ENCODE measurements around the gene PARP12. TPM values are rescaled to one million over a fixed set of nuclear protein-coding genes. Genes with fewer than 3 reads are reported as not detected.

The PARP12 gene
- total and polyA plus RNA-seq, 2 of the 13 experiments (the other 11 are each of a cell fraction or from before 2014, with no cell fraction given): 15.5 to 35.2 TPM

DNA sequence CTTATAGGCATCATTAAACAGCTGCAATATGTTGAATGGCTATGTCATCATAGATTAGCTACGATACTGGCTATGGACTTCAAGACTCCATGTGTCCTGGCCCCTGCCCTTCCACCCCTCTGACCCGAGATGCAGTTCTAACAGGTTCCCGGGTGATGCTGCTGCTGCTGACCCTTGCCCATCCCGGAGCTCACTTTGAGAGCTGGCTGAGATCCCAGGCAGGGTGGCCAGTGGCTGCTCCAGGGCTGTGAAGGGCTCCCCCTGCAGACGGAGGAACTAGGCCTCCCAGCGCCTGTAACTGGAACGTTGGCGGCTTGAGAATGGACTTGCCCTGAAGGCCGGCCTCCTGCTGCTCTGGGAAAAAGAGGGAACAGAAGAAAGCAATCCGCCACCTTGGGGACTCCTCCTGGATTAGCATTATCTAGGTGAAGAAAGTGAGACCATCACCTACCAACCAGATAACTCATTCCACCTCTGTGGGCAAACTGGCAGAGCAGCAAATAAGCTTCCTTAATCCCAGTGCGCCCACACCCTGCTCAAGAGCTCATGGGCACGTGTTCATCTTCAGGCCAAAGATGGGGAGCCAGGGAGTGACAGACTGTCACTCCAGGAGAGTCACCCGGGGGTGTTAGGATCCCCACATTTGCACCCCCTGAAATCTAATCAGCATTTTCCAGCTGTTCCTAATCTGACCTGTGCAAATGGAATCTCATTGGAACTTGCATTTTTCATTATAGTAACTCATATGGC, 56.8 kb downstream of the PARP12 start (continued):
- TF ChIP-seq PPARG (CRISPR knock-in tag; conservative IDR thresholded peaks at IDR 0.05): no peak
- TF ChIP-seq, protein P1, sequence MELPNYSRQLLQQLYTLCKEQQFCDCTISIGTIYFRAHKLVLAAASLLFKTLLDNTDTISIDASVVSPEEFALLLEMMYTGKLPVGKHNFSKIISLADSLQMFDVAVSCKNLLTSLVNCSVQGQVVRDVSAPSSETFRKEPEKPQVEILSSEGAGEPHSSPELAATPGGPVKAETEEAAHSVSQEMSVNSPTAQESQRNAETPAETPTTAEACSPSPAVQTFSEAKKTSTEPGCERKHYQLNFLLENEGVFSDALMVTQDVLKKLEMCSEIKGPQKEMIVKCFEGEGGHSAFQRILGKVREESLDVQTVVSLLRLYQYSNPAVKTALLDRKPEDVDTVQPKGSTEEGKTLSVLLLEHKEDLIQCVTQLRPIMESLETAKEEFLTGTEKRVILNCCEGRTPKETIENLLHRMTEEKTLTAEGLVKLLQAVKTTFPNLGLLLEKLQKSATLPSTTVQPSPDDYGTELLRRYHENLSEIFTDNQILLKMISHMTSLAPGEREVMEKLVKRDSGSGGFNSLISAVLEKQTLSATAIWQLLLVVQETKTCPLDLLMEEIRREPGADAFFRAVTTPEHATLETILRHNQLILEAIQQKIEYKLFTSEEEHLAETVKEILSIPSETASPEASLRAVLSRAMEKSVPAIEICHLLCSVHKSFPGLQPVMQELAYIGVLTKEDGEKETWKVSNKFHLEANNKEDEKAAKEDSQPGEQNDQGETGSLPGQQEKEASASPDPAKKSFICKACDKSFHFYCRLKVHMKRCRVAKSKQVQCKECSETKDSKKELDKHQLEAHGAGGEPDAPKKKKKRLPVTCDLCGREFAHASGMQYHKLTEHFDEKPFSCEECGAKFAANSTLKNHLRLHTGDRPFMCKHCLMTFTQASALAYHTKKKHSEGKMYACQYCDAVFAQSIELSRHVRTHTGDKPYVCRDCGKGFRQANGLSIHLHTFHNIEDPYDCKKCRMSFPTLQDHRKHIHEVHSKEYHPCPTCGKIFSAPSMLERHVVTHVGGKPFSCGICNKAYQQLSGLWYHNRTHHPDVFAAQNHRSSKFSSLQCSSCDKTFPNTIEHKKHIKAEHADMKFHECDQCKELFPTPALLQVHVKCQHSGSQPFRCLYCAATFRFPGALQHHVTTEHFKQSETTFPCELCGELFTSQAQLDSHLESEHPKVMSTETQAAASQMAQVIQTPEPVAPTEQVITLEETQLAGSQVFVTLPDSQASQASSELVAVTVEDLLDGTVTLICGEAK (IDR thresholded peaks at IDR 0.05): no peak
- TF ChIP-seq, protein P1 (CRISPR knock-in tag; IDR thresholded peaks at IDR 0.05): no peak
- no peak for TF ChIP-seq HNRNPLL (IDR thresholded peaks at IDR 0.05; ENCODE audit: low read depth, low read length, poor library complexity, severe bottlenecking)
- no peak for TF ChIP-seq KLF6 (CRISPR knock-in tag; IDR thresholded peaks at IDR 0.05)
- no peak for TF ChIP-seq HOXA7 (CRISPR knock-in tag; IDR thresholded peaks at IDR 0.05)
- no peak for TF ChIP-seq KDM4B (CRISPR knock-in tag; IDR thresholded peaks at IDR 0.05)
- TF ChIP-seq RAD21 (CRISPR knock-in tag; IDR thresholded peaks at IDR 0.05): peak; percentile 43; the same call in 1 of the 2 replicates
- no peak for TF ChIP-seq NAIF1 (CRISPR knock-in tag; IDR thresholded peaks at IDR 0.05; ENCODE audit: borderline replicate concordance)
- TF ChIP-seq ARID2 (CRISPR knock-in tag; IDR thresholded peaks at IDR 0.05; ENCODE audit: borderline replicate concordance): no peak
- TF ChIP-seq, protein P2, sequence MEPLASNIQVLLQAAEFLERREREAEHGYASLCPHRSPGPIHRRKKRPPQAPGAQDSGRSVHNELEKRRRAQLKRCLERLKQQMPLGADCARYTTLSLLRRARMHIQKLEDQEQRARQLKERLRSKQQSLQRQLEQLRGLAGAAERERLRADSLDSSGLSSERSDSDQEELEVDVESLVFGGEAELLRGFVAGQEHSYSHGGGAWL (CRISPR knock-in tag; IDR thresholded peaks at IDR 0.05): no peak
- TF ChIP-seq, protein P3, sequence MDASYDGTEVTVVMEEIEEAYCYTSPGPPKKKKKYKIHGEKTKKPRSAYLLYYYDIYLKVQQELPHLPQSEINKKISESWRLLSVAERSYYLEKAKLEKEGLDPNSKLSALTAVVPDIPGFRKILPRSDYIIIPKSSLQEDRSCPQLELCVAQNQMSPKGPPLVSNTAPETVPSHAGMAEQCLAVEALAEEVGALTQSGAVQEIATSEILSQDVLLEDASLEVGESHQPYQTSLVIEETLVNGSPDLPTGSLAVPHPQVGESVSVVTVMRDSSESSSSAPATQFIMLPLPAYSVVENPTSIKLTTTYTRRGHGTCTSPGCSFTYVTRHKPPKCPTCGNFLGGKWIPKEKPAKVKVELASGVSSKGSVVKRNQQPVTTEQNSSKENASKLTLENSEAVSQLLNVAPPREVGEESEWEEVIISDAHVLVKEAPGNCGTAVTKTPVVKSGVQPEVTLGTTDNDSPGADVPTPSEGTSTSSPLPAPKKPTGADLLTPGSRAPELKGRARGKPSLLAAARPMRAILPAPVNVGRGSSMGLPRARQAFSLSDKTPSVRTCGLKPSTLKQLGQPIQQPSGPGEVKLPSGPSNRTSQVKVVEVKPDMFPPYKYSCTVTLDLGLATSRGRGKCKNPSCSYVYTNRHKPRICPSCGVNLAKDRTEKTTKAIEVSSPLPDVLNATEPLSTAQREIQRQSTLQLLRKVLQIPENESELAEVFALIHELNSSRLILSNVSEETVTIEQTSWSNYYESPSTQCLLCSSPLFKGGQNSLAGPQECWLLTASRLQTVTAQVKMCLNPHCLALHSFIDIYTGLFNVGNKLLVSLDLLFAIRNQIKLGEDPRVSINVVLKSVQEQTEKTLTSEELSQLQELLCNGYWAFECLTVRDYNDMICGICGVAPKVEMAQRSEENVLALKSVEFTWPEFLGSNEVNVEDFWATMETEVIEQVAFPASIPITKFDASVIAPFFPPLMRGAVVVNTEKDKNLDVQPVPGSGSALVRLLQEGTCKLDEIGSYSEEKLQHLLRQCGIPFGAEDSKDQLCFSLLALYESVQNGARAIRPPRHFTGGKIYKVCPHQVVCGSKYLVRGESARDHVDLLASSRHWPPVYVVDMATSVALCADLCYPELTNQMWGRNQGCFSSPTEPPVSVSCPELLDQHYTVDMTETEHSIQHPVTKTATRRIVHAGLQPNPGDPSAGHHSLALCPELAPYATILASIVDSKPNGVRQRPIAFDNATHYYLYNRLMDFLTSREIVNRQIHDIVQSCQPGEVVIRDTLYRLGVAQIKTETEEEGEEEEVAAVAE (CRISPR knock-in tag; IDR thresholded peaks at IDR 0.05; ENCODE audit: borderline replicate concordance): 0 out of 2 replicates have a peak, but pooled peaks have one; percentile 49
- no peak for TF ChIP-seq GATA4 (IDR thresholded peaks at IDR 0.05; ENCODE audit: borderline replicate concordance, low read depth)
